Measurements from ENCODE around the gene NAE1.

Gene NAE1

DNA sequence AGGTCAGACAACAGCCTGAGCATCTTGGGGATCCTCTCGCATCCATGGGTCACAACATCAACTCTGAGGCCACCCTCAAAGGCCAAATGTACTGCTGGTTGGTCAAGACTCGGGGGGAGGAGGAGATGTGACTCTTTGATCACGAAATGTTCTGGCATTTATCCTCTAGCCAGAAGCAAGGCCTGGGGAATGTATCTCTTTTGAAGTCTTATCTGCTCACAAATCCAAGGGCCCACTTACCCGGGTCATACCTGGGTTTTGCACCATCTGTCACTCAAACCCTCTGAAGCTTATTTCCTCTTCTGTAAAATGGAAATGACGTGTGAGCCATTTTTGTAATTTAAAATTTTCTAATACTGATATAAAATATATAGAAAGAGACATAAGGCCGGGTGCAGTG is 26.7 kb upstream of the NAE1 start:
- DNase-seq (ENCODE audit: low read depth): no peak
- TF ChIP-seq, protein P1, sequence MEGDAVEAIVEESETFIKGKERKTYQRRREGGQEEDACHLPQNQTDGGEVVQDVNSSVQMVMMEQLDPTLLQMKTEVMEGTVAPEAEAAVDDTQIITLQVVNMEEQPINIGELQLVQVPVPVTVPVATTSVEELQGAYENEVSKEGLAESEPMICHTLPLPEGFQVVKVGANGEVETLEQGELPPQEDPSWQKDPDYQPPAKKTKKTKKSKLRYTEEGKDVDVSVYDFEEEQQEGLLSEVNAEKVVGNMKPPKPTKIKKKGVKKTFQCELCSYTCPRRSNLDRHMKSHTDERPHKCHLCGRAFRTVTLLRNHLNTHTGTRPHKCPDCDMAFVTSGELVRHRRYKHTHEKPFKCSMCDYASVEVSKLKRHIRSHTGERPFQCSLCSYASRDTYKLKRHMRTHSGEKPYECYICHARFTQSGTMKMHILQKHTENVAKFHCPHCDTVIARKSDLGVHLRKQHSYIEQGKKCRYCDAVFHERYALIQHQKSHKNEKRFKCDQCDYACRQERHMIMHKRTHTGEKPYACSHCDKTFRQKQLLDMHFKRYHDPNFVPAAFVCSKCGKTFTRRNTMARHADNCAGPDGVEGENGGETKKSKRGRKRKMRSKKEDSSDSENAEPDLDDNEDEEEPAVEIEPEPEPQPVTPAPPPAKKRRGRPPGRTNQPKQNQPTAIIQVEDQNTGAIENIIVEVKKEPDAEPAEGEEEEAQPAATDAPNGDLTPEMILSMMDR (conservative IDR thresholded peaks at IDR 0.05; ENCODE audit: low read depth, low read length): no peak
- no peak overlapping the region for H3K4me3 ChIP-seq (ENCODE audit: low read length)

- TF ChIP-seq, protein P1 (conservative IDR thresholded peaks at IDR 0.05; ENCODE audit: low read depth, low read length): no peak
- H3K4me3 ChIP-seq (ENCODE audit: low read length): no peak overlapping the region
- no peak for DNase-seq (ENCODE audit: low read depth)
These were observed 26.0 kb upstream of the NAE1 start for GRCh38 chr16:66856801-66857200.

DNA sequence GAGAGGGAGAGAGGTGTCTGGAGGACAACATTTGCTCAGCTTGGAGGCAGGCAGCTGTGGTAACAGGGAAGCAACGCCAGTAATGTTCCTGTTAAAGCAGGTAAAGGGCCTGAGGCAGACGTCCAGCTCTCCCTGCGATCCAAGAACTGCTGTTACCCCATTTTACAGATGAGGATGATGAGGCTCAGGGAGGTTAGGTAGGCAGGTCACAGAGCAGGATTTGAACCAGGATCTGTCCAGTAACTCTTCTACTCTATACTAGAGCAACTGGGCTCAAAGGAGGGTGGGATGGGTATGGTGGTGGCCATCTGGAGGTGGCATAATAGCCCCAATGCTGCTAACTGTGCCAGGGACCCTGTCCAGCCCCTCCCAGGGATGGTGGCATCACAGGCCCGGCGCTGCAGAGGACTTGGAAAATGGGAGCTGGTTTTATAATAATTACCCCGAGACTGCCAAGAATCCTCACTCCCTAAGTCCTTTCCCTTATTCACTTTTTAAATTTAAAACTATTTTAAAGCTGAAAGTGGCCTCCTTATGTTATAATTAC is 25.5 kb upstream of the NAE1 start:
- TF ChIP-seq, protein P1 (conservative IDR thresholded peaks at IDR 0.05; ENCODE audit: low read depth, low read length): no peak
- DNase-seq (ENCODE audit: low read depth): no peak
- no peak overlapping the region for H3K4me3 ChIP-seq (ENCODE audit: low read length)

DNA sequence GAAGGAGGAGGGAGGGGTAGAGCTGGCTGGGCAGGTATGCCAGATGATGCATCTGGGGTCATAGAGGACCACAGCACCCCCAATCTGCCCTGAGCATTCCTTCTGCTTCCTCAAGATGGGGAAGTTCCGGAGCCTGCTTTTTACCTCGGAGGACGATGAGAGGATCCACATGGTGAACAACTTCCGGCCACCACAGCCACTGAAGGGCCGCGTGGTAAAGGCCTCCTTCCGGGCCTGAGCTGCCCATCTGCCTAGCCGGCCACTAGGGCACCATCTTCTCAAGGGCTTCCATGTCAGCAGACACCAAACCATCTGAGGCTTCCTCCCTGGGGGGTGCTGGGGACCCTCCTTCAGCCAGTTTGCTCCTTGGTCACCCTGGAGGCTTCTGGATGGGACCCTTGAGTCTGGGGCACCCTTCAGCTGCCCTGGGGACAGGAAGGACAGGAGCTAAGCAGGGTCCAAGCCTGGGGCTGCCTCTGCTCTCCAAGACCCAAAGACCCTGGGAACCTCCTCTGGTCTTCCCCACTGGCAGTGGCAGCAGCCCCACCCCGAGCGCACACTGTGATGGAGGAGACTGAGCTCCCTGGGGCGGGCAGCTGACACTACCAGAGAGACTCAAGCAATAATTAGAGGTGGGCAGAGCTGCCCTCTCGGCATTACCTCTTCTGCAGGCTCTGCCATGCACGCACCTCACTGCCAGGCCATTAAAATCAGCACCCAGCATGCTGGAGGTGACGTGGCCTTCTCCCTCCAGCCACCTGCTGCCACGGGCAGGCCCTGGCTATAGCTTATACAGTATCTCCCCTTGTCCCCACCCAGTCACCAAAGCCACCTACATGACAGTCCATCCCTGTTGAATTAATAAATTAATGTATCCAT is 22.7 kb upstream of the NAE1 start:
- H3K4me3 ChIP-seq (ENCODE audit: low read length): no peak overlapping the region
- TF ChIP-seq, protein P1 (conservative IDR thresholded peaks at IDR 0.05; ENCODE audit: low read depth, low read length): no peak
- no peak for DNase-seq (ENCODE audit: low read depth)

DNA sequence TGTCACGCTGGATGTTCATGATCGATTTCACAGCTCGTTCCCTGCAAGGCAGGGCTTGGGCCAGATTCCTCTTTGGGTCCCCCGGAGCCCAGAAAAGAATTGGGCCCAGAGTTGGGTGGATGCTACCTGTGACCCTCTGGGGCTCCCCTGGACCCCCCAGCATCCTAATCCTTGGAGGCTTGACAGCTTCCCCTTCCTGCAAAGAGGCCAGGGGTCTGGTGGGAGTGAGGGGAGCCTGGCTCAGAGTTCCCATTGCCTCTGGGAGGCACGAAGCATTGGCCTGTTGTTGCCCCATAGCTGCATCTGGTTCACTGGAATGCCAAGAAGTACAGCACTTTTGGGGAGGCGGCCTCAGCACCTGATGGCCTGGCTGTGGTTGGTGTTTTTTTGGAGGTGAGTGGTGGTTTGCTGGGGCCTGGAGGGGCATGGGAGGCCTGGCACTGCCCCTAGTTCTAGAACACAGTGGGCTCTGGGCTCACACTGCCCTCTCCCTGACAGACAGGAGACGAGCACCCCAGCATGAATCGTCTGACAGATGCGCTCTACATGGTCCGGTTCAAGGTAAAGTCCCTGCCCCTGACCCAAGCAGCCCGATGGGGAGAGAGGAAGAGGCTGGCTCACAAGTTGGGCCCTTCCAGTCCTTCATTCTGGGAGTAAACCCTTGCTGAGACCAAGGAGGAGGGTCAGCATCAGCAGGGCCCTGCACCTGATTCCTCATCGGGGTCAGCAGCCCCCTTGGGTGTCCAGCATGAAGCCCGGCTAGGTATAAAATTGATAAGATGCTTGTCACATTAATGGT is 20.6 kb upstream of the NAE1 start:
- no peak for DNase-seq (ENCODE audit: low read depth)
- no peak overlapping the region for H3K4me3 ChIP-seq (ENCODE audit: low read length)
- TF ChIP-seq, protein P1 (conservative IDR thresholded peaks at IDR 0.05; ENCODE audit: low read depth, low read length): no peak

GRCh38 chr16:66850115-66850815 is 19.5 kb upstream of the NAE1 start:
- no peak overlapping the region for H3K4me3 ChIP-seq (ENCODE audit: low read length)
- DNase-seq (ENCODE audit: low read depth): no peak
- TF ChIP-seq, protein P1 (conservative IDR thresholded peaks at IDR 0.05; ENCODE audit: low read depth, low read length): no peak

Data from retinal pigment epithelial cell (primary cell).